ENCODE data around the gene LDLRAD3. TPM values are rescaled to one million over a fixed set of nuclear protein-coding genes. Genes with fewer than 3 reads are reported as not detected.

The LDLRAD3 gene
- total RNA-seq, 1 donor from 2014 or later = 0.98 TPM

DNA sequence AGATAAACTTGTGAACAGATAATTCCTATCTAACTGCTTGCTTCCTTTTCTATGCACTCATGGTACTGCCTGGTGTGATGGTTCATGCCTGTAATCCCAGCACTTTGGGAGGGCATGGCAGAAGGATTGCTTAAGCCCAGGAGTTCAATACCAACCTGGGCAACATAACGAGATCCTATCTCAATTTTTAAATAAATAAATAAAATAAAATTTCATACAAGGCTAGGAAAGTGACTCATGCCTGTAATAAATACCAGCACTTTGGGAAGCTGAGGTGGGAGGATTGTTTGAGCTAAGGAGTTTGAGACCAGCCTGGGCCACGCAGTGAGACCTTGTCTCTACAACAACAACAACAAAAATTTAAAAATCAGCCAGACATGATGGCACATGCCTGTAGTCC lies 178.8 kb downstream of the LDLRAD3 start:
- ATAC-seq (no peak), DNase-seq (ENCODE audit: low spot score) (no peak)

GRCh38 chr11:36123336-36124101 lies 179.7 kb downstream of the LDLRAD3 start:
- ATAC-seq = no peak
- no peak for DNase-seq (ENCODE audit: low spot score)

GRCh38 chr11:36126678-36127077 lies 182.8 kb downstream of the LDLRAD3 start:
- no peak for DNase-seq (ENCODE audit: low spot score)
- no peak for ATAC-seq

- DNase-seq (ENCODE audit: low spot score) = no peak
- ATAC-seq = no peak
Observed at GRCh38 chr11:36127550-36127949, 183.7 kb downstream of the LDLRAD3 start.

DNA sequence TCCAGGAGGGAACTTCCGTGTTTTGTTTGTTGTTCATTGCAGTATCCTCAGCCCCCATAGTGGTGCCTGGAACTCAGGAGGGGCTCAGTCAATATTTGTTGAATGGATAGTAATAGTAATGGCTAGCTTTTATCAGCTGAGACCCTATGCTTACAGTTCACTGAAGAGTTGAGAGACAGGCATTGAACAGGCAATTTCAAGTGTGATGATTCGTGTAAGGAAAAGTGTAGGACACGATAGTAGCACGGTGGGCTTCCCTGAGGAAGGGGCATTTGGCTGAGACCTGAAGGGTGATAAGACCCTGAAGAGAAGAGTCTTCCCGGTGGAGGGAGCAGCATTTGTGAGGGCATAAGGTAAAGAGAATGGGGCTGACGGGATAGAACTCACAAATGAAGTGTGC lies 186.1 kb downstream of the LDLRAD3 start:
- ATAC-seq = no peak

DNA sequence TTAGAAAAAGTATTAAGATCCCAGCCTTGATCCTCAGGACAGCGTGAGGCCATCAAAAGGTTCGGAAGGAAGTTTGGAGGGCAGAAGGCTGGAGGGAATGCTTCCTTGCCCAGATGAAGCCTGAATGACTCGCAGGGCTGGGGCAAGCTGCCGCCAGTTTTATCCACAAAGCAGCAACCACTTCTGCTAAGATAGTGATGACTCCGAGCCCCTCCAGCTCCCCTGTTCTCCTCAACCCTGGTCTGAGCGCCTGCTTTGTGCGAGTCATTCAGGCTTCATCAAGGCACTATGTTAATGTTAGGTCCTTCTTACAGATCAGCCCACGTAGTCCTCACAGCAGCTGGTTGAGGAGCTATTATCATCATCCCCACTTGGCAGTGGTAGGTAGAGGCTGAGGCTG lies 186.5 kb downstream of the LDLRAD3 start:
- no peak for ATAC-seq
- DNase-seq (ENCODE audit: low spot score) = no peak

More for the DNA sequence above, 186.1 kb downstream of the LDLRAD3 start:
- DNase-seq (ENCODE audit: low spot score) = no peak

GRCh38 chr11:36131721-36132397 lies 188.0 kb downstream of the LDLRAD3 start:
- DNase-seq (ENCODE audit: low spot score) (peak; percentile 57), ATAC-seq (peak; percentile 83)

DNA sequence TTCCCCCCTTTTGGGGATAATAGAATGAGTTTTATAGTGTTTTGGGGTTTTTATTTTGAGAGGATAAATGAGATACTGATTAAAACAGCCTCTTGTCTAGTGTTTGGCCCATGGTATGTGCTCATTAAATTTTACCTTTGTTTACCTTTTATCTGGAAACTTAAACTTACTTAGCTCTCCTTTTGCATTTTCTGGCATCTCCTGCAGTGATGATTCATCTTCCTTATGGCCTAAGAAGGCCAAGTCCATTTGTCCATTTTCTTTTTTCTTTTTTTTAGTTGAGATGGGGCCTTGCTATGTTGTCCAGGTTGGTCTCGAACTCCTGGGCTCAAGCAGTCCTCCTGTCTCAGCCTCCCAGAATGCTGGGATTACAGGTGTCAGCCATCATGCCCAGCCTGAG lies 189.1 kb downstream of the LDLRAD3 start:
- no peak for ATAC-seq

DNA sequence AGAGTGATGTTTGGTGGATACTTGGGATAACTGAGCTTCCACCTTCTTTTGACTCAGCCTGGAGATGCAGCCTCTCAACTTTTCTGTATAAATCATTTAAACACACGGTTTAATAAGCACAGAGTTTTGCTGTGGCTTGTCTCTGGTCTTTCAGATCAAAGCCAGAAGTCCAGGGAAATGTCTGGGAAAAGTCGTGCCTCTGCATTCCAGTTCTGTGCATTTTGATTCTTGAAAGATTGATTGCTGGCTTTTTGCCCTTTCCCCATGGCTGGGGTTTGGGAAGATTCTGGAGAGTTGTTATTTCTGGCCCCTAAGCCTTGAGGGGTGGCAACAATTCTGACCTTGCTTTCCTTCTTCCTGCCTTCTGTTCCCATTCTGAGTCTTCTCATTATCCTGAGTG lies 191.2 kb downstream of the LDLRAD3 start:
- DNase-seq (ENCODE audit: low spot score) (no peak), ATAC-seq (no peak)

More for the DNA sequence above, 189.1 kb downstream of the LDLRAD3 start:
- no peak for DNase-seq (ENCODE audit: low spot score)

GRCh38 chr11:36139767-36140166 lies 195.9 kb downstream of the LDLRAD3 start:
- ATAC-seq (no peak), DNase-seq (ENCODE audit: low spot score) (no peak)

GRCh38 chr11:36141196-36141953 lies 197.5 kb downstream of the LDLRAD3 start:
- no peak for DNase-seq (ENCODE audit: low spot score)
- ATAC-seq = no peak

- DNase-seq (ENCODE audit: low spot score) (no peak), ATAC-seq (no peak)
Observed at GRCh38 chr11:36141956-36142355, 198.1 kb downstream of the LDLRAD3 start.

- ATAC-seq = no peak
- no peak for DNase-seq (ENCODE audit: low spot score)
Observed at GRCh38 chr11:36142439-36142838, 198.6 kb downstream of the LDLRAD3 start.

DNA sequence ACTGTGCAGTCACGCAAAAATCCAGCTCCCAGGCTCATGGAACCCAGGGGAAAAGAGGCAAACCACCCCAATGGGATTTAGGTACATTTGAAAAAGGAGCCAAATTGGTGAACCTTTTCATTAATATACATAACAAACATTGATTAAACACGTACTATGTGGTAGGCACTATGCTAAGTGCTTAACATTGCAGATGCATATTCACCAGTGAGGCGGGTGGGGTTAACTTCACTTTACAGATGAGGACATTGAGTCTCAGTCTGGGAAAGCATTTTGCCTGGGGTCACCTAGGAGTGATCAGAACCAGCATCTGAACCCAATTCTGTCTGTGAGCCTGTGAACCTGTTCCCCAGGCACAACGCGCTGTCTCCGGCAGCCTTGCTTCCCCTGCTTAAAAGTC lies 199.0 kb downstream of the LDLRAD3 start:
- DNase-seq (ENCODE audit: low spot score) = no peak
- ATAC-seq = no peak

DNA sequence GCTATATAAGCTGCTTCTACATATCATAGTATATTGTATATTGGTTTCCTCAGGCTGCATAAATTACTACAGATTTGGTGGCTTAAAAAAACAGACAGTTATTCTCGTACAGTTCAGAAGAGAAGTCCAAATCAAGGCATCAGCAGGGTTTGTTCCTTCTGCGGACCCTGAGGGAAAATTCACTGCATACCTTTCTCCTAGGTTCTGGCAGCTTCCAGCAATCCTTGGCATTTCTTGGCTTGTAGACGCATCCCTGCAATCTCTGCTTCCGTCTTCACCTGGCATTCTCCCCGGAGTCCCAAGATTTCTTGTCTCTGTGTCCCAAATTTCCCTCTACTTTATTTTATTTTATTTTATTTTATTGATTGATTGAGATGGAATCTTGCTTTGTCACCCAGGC lies 202.6 kb downstream of the LDLRAD3 start:
- DNase-seq (ENCODE audit: low spot score) (no peak), ATAC-seq (no peak)

DNA sequence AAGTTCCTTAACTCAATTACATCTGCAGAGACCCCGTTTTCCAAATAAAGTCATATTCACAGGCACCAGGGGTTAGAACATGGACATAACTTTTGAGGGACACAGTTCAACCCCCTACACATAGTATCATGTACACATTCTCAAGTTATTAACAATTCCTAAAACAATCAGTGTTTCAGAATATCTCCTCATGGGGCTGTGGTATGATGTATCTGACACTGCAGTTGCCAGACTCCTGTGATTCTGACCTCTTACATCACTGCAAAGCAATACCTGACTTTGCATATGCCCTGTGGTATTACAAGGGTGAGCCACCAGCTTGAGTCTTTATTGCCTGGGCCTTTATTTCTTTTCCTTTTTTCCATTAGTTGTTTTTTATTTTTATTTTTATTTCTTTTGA lies 203.6 kb downstream of the LDLRAD3 start:
- DNase-seq (ENCODE audit: low spot score) (no peak), ATAC-seq (no peak)

DNA sequence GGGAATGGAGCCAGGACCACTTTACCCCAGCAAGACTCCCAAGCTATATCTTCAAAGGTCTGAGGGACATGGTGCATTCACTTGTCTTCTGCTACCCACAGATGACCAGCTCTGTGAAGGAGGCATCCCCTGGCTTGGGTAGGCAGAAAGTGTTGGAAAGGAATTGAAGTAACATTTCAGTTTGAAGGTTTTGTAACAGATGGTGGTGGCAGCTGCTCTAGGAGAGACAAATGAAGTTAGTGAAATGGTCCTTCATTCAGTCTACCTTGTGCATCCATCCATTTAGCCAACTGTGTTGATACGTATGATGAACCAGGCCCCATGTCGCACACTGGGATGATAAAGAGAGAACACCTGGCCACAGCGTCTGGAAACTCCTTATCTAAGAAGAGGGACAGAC lies 204.8 kb downstream of the LDLRAD3 start:
- ATAC-seq (no peak), DNase-seq (ENCODE audit: low spot score) (no peak)

DNA sequence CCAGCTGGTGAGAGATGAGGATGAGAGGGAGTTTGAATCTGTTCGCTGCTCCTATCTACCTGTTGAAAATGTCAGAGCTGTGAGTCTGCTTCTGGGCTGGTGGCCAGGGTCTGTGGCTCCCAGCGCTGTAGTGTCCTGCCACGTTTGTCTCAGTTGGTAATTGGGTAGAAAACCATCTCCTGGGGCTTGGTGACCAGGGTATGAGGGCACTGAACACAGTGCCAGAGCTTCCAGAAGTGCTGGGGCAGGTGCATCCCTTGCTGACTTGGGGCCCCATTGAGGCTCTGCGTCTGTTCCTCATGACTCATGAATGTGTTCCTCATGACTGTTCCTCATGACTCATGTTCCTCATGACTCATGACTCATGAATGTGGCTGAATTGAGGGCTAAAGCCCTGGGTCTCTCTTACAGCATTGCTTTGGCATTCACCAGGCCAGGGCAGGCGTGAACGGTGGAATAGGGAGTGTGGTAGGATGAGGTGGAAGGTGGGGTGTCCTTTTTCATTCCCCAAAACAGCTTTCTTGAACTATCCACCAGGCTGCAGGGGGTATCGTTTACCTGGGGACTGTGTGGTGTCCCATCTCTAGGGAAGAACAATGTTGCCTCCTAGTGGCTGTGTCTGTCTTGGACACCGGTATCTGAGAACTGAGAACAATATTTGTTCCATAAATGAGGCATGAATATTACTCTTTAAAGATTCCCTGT lies 205.8 kb downstream of the LDLRAD3 start:
- DNase-seq (ENCODE audit: low spot score) (no peak), ATAC-seq (peak; percentile 83)

DNA sequence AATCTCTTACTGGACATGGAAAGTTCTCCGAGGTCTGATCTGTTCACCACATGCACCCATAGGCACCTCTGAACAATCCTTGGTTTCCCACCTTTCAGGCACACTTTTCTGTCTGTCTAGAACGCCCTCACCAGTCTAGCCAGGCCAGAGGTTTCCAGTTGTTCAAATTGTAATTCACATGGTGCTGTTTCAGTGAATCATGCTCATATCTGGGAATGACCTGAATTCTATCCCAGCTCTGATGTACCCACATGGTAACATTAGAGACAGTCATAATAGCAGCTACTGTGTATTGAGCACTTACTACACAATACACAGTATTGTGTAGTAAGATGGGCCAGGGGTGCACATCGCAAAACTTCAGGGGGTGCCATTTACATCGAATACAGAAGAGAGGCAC lies 207.1 kb downstream of the LDLRAD3 start:
- no peak for DNase-seq (ENCODE audit: low spot score)

DNA sequence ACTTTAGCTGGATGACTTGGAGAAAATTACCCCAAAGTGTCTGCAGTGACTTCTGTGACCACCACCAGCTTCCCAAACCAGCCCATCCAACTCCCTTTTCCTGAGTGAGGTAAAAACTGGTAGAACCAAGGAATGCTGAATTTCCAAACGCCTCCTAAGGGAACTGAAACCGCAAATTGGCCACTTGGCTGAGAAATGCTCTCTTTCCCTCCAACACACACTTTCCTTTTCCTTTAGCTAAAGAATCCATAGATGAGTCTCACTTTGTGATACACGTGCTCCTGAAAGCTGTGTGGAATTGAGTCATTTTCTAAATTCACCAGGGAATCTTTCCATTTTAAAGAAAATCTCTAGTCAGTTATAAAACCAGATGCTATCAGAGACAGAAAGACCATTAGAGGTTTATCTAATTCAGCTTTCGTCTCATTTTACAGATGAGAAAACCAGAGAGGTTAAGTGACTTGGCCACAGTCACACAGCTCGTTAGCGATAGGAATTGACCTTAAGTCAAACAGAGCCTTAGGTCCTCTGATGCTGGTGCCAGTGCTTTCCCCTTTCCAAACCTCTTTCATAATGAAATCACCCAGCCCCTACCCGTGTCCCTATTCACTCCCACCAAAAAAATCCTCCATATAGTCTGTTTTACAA lies 208.2 kb downstream of the LDLRAD3 start:
- no peak for ATAC-seq
- DNase-seq (ENCODE audit: low spot score) = no peak

More for the DNA sequence above, 207.1 kb downstream of the LDLRAD3 start:
- ATAC-seq = no peak

DNA sequence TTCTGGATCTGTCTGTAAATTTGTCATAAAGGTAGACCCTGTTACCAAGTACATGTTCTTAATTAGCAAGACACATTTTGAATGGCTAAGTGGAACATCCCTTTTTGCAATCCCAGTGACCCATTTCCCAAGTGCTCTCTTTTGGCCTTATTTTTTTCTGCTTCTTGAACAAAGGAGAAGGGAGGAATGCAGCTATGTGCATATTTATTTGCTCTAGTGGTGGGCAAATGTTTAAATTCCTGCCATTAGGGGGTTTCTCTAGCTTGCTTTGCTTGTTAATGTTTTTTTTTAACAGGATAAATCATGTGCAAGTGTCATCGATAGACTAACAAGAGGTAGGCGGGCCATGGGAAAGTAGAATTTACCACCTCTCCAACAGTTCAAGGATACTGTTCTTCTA lies 209.7 kb downstream of the LDLRAD3 start:
- DNase-seq (ENCODE audit: low spot score) = no peak
- no peak for ATAC-seq

Measured in left lobe of liver (tissue), 2 donors.